ENCODE data around the gene DNAH9. TPM values are rescaled to one million over a fixed set of nuclear protein-coding genes. Genes with fewer than 3 reads are reported as not detected.

DNAH9 gene
- total and polyA plus RNA-seq, 2 of the 8 experiments (the other 6 are each of a cell fraction or from before 2014, with no cell fraction given) = 0.21 to 0.86 TPM

- no peak for TF ChIP-seq CHD7 (IDR thresholded peaks at IDR 0.05; ENCODE audit: insufficient replicate concordance, low read length)
- TF ChIP-seq ATF2 (IDR thresholded peaks at IDR 0.05; ENCODE audit: low read length) = no peak
Observed at GRCh38 chr17:11928436-11928835, 330.2 kb downstream of the DNAH9 start (continued).

All from H1 (cell line).